Kidney glomerular epithelial cell (primary cell): ENCODE results near the gene RPS5.
"Not testable (repeated sequence)": the region's sequence is repeated elsewhere in the genome, so short reads cannot be mapped to it uniquely, and the experiment has no call there.

ENCODE experiments used
- DNase-seq: peaks from one replicate; lab custom pipeline; 2025; lab: John Stamatoyannopoulos, UW

Gene RPS5

GRCh38 chr19:58386576-58387337 is at the start of gene RPS5:
Gene RPS5 (plus strand): TSS chr19:58387269. CDS start chr19:58388138, 869 bp downstream.
- peak; percentile 97 for DNase-seq

GRCh38 chr19:58338336-58338735 is 48.7 kb upstream of the RPS5 start:
- DNase-seq, result no peak

GRCh38 chr19:58338825-58339558 is 48.1 kb upstream of the RPS5 start:
- no peak for DNase-seq

- no peak for DNase-seq
These were observed 41.5 kb upstream of the RPS5 start for GRCh38 chr19:58345558-58345957.

GRCh38 chr19:58346961-58347929 is 39.8 kb upstream of the RPS5 start:
- peak; percentile 57 for DNase-seq

- DNase-seq, result not testable (repeated sequence)
These were observed 39.0 kb upstream of the RPS5 start for GRCh38 chr19:58348080-58348479.

GRCh38 chr19:58349590-58349989 is 37.5 kb upstream of the RPS5 start:
- DNase-seq, result no peak

GRCh38 chr19:58350001-58350861 is 36.8 kb upstream of the RPS5 start:
- no peak for DNase-seq

GRCh38 chr19:58350871-58351557 is 36.1 kb upstream of the RPS5 start:
- no peak for DNase-seq

GRCh38 chr19:58351558-58351878 is 35.6 kb upstream of the RPS5 start:
- DNase-seq, result no peak

- no peak for DNase-seq
These were observed 34.9 kb upstream of the RPS5 start for GRCh38 chr19:58351990-58352755.

GRCh38 chr19:58352760-58353671 is 34.1 kb upstream of the RPS5 start, which contains the start of gene A1BG:
Gene A1BG (minus strand): TSS chr19:58353492. CDS start chr19:58353437, 55 bp downstream.
- no peak for DNase-seq

GRCh38 chr19:58353717-58354477 is 33.2 kb upstream of the RPS5 start:
- no peak for DNase-seq

GRCh38 chr19:58354478-58355030 is 32.5 kb upstream of the RPS5 start:
- DNase-seq, result no peak

GRCh38 chr19:58355215-58355796 is 31.8 kb upstream of the RPS5 start:
- no peak for DNase-seq

GRCh38 chr19:58355908-58356765 is 30.9 kb upstream of the RPS5 start:
- DNase-seq, result no peak
